HG03159 (cell line): ENCODE measurements around the gene SYNGR4.
"Not testable (repeated sequence)": the region's sequence is repeated elsewhere in the genome, so short reads cannot be mapped to it uniquely, and the experiment has no call there.

Experiments
- ATAC-seq: cut with Tn5 transposase; IDR thresholded peaks from one replicate; pipeline ENCODE4 v1.9.1; 2021; ENCODE audit warnings: mild to moderate bottlenecking, moderate library complexity; ENCODE audit not compliant: unreplicated experiment

Gene SYNGR4

DNA sequence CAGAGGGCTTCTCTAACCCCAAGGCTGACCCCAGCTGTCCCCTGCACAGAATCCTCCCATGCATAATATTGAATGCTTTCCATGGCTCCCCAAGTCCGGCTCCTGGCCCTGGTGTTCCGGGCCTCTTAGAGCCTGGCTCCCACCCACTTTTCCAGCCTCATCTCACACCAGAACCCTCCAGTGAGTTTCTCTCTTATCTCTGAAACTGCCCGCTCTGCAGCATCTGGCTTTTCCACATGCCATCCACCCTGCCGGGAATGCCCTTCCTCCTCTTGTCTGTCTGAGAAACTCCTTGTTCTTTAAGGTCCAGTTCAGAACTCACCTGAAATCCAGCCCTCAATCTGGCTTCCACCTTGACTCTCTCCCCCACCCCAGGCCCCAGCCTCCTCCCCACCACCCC, 6.8 kb downstream of the SYNGR4 start:
- no peak for ATAC-seq

DNA sequence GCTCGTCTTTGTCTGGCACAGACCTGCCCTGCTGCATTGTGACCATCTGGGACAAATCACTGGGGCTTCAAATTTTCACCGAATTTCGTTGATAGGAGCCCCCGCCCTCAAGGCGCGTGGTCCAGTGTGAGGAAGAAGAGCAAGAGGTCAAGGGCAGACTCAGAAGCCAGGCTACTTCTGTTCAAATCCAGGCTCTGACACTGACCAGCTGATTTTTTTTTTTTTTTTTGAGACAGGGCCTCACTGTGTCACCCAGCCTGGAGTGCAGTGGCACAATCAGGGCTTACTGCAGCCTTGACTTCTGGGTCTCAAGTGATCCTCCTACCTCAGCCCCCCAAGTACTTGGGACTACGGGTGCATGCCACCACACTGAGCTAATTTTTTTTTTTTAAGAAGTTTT, 7.2 kb downstream of the SYNGR4 start:
- no peak for ATAC-seq

DNA sequence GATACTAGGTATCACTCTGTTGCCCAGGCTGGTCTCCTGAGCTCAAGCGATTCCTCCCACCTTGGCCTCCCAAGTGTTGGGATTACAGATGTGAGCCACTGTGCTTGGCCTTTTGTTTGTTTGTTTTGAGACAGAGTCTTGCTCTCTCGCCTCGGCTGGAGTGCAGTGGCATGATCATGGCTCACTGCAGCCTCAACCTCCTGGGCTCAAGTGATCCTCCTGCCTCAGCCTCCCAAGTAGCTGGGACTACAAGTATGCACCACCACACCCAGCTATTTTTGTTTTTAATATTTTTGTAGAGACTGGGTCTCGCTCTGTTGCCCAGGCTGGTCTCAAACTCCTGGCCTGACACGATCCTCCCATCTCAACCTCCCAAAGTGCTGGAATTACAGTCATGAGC, 7.6 kb downstream of the SYNGR4 start:
- not testable (repeated sequence) for ATAC-seq

DNA sequence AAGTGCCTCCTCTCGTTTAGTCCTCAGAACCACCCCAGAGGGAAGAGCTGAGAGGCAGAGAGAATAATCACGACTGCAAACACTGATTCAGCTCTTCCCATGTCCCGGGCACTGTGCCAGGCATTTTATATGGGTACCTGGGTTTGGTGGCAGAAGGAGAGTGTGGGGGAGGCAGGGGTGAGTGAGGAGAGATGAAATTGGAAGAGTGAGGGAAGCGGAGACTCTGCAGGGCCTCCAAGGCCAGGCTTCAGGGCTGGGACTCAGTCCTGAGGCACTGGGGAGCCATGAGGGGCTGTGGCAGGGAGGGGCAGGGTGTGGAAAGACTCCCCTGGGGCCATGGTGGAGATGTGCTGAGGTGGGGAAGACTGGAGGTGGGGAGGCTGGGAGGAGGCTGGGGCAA, 8.7 kb downstream of the SYNGR4 start:
- ATAC-seq = no peak

DNA sequence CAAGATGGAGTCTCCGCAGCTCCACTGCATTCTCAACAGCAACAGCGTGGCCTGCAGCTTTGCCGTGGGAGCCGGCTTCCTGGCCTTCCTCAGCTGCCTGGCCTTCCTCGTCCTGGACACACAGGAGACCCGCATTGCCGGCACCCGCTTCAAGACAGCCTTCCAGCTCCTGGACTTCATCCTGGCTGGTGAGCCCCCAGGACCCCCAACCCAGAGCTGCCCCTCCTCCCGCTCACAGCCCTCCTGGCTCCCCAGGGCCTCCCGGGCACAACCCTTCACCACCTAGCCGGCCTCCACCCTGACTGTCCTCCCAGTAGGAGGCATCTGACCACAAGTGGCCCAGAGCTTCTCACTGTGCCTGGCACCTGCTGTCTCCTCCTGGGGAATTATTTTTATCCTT, 9.4 kb downstream of the SYNGR4 start:
- ATAC-seq = no peak

DNA sequence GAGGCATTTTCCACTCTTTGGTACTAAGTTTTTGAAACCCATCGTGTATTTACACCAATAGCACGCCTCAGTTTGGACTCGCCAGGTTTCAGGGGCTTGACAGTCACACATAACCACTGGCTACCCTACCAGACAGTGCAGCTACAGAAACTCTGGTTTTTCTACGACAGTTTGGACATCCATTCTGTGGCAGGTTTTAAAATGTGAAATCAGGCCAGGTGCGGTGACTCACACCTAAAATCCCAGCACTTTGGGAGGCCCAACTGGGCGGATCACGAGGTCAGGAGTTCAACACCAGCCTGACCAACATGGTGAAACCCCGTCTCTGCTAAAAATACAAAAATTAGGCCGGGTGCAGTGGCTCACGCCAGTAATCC, 14.0 kb downstream of the SYNGR4 start:
- no peak for ATAC-seq

DNA sequence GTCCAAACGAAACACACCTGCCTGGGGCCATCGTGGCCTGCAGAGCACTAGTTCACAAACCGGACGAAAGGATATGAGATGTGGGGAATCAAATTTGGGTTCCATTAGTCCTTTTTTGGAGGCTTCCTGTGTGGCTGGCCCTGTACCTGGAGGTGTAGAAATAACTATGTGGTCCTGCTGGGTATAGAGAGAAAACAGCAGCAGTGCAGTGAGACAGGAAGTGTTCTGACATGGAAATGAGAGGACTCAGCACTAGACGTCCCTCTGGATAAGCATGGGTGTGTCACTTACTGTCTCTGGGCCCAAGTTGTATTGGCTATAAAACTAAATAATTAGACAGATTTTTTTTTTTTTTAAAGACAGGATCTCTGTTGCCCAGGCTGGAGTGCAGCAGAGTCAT, 14.9 kb downstream of the SYNGR4 start:
- ATAC-seq = no peak

DNA sequence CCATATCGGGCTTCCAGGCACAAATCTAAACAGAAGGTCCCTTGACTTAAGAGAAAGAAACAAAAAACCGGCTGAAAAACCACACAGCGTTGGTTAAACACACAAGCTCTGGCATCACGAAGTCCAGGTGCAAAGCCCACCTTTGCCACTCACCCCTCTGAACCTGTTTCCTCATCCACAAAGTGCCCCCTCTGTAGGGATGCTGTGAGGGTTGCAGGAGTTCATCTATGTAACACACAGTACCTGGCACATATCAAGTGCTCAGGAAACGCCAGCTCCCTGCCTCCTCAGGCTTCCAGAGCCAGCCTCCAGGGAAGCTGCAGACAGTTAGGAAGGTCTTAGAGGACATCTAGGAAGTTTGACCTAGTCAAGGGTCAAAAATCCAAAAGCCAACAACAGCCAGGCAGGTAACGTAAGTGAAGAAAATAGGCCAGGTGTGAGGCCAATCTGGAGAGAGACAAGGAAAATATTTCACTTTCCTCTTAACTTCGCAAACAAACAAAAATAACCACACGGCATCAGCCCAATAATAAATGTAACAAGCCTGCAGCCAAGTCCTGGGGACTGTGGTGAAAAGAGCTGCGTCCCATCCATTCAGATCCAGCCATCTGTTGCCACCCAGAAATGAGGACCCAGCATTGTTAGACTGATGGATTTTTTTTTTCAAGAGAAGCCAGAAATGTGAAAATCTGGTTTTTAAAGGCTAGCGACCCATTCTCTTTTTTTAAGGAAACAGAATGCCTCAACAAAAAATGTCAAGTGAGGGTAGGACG, 17.2 kb downstream of the SYNGR4 start:
- ATAC-seq = no peak

DNA sequence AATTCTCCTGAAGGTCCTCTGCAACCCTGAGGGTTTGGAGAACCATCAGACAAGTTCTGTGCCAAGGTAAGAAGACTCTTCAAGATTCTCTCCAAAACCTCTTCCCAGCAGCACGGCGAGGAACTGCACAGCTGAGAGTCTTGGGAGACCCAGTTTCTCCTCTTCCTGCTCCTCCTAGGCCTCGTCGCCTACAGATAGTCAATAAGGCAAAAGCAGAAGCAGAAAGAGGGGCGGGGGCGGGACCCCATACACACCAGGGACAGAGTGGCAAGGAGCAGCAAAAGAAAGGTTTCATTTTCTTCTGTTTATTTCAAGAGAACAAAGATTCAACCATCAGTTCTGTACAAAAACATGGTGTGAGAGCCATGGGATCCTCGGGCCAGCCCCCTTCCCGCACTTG, 18.1 kb downstream of the SYNGR4 start:
- ATAC-seq = no peak

DNA sequence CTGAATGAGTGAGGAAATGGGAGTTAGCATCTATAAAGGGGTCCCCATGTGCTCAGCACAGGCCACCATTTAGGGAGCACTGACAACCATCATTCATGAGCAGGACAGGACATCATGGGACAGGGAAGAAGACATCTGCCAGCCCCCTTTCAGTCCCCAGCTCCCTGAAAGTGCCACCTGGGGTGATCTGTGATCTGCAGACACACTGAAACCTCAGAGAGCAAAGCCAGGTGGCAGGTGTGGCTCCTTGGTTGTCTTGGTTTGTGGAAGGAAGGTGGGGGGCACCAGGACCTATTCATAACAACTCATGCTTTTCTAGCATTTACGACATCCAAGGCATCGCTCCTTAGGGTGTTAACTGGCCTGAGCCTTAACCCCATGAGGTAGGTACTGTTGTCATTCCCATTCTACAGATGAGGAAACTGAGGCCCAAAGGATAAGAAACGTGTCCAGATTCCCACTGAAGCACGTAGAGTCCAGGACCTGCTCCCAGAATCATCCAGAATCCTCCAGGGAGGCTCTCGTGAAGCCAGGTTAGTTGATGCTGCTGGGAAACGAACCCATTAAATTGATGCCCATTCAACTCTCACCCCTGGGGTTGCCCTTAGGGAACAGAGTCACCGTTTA, 21.4 kb downstream of the SYNGR4 start:
- no peak for ATAC-seq

DNA sequence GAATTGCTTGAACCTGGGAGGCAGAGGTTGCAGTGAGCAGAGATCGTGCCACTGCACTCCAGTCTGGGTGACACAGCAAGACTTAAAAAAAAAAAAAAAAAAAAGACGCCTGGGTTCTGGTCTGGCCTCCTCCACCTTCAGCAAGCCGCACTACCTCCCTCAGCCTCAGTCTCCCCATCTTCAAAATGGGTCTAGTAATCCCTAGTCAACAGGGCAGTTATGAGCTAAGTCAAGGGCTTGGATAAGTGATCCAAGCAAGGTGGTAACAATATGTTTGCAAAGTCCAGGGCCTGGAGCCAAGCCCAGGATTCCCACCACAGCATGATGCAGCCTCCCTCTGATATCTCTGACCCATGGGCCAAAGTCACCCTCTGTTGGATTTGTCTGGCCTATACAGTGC, 22.8 kb downstream of the SYNGR4 start:
- no peak for ATAC-seq

DNA sequence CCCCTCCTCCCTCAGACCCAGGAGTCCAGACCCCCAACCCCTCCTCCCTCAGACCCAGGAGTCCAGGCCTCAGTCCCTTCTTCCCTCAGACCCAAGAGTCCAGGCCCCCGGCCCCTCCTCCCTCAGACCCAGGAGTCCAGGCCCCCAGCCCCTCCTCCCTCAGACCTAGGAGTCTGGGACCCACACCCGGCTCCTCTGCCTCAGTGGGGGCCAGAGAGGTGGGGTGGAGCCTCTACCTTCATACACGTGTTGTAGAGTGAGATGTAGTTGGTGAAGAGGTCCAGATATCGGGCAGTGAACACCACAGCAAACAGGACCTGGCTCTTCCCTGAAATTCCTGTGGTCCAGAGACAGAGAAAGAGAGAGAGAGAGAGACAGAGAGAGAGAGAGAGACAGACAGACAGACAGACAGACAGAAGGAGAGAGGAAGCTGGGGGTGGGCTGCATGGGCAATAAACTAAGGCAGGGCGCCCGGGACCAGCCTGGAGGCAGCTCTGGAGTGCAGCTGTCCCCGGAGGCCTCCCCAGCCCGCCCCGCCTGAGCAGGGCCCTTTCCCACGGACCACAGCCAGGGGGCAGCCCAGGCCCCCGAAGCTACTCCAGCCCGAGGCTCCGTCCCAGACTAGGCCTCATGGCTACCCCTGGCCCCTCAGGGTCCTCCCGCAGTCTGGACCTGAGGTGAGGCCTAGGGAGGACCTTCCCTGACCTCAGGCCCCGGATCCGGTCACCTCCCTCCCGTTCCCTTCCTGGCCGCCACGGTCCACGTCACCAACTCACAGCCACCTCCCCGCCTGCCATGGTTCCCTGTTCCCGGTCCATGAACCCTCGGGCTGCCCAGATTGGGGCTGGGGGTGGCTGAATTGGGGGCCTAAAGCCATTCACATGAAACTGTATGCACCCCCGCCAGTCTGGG, 26.3 kb downstream of the SYNGR4 start:
- ATAC-seq = peak; percentile 34

DNA sequence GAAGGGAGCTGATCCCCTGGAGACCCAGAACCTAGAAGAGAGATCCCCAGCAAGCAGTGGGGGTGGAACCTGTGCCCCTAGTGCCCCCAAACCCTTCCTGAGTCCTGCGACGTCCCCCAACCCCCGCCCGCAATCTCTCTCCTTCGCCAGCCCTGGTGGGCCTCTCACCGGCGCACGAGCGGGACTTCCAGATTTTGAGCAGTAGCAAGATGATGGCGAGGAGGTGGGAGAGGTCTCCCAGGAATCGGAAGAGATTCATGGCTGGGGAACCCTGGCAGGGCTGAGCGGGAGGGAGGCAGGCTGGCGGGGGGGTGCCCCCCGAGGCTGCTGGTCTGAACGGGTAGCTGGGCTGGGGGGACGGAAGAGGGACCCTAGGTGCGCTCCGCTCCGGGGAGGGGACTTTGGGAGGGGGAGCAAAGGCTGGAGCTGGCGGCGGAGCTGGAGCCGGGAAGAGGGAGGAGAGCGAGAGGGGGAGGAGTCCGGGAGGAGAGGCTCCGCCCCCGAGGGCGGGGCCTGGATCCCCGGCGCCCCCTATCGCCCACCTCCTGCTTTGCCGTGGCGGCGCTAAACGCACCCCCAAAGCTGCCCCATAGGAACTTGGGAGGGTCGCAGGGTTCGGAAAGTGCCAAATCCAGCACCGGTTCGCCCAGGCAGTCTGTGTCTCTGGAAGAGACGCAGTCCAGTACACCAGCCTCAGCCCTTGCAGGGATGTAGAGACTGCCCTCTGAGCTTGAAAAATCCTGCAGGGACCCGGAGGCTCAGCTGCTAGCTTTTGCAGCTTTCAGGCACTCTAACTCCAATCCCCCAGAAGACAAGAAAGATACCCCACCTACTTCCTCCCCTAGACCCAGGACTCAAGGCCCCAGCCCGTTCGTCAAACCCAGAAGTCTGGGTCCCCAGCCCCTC, 27.2 kb downstream of the SYNGR4 start, which contains the start of gene KDELR1:
TSS of gene KDELR1 (minus strand) at position 452 of the 906 bp plus-strand sequence. CDS start at position 259, 193 bp downstream.
- ATAC-seq = peak; percentile 69

DNA sequence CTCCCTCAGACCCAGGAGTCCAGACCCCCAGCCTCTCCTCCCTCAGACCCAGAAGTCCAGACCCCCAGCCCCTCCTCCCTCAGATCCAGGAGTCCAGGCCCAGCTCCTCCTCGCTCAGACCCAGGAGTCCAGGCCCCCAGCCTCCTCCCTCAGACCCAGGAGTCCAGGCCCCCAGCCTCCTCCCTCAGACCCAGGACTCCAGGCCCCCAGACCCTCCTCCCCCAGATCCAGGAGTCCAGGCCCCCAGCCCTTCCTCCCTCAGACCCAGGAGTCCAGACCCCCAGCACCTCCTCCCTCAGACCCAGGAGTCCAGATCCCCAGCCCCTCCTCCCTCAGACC, 27.8 kb downstream of the SYNGR4 start:
- ATAC-seq = not testable (repeated sequence)

DNA sequence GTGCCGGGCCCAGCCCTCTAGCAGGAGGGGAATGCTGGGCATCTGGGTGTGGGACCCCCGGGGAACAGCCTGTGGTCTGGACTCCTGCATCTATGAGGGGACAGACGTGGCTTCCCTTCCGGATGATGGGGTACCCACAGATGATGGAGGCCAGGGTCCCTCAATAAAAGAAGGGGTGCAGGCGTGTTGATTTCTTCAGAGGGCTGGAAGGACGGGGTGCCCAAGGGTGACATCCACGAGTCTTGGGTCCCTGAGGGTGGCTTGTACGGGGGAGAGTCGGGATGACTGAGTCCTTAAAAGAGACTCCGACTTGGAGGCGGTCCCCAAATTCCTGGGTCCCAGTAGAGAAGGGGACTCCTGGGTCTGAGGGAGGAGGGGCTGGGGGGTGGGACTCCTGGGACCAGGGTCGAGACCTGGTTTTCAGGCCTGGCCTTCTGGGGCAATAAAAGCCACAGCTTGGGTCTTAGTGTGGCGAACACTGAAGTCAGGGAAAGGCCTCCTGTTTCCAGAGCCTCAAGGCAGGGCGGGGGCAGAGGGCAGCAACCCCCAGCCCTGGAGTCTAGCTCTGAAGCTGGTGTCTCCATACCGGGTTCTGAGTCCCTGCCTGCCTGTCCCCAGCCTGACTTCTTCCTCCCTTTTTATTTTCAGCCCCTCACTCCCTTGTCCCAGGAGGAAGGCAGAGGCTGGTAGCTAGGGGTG, 28.8 kb downstream of the SYNGR4 start:
- no peak for ATAC-seq

DNA sequence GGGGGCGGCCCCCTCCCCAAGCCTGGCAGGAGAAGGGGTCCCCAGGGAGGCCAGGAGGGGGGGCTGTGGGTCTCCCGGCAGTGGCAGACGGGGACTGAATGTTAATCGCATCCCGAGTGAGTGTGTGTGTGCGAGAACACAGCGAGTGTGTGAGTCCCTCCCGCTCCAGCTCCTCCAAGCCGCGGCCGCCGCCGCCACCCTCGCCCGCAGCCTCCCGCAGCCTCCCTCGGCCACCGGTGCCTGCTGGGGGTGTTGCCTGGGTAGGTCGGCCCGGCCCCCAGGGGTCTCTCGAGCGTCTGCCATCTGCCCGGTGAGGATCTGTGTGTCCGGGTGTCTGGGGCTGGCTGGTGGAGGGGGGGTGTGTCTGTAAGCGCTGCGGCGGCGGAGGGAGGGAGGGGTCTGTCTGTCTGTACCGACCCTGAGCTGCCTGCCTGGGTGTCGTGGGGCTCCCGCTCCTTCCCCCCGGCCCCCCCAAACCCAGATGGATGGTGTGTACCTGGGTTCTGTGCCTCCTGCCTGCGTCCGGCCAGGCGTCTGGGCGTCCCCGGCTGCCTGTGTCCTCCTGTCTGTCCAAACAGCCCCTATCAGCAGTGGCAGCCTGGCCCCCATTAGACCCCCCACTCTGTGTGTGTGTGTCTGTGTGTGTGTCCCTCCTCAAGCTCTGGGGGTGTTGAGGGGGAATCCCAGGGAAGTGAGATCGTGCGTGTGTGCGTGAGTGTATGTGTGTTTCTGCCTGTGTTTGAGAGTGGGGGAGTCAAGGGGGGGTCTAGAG, 29.6 kb downstream of the SYNGR4 start, which contains the start of gene GRIN2D:
TSS of gene GRIN2D (plus strand) at position 110 of the 772 bp plus-strand sequence. CDS start 4,725 bp downstream, outside the sequence.
- no peak for ATAC-seq

DNA sequence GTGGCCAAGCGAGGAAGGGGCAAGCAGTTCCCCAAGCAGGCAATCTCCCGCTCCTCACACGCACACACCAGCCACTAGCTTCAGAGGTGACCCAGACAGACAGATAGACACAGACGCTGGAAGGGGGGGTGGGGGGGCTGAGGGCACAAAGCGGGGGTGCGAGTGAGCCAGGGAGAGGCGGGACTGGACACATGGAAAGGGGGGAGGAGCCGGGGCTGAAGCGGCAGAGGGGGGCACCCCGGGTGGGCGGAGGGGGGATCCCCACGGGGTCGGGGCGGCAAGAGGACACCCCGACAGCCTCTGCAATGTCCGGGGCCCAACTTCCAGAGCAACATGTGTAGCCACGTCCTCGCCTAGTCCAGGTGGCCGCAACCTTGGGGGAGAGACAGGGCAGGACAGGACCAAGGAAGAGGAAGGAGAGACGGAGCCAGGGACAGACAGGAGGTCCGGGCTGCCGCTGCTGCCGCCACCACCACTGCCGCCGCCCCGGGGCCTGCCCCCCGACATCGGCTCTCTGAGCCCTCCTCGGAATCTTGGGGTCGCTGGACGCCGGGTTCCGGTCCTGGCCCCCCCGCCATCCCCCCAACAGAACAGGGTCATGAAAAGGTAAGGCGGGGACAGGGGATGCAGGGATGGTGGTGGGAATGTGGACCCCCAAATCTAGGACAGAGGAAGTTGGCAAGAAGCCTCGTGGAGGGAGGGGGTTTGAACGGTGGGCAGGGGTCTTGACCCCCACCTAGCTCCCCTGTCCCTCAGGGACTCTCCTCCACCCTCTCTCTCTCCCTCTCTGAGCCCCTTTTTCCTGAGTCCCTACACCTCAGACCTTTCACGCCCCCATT, 30.4 kb downstream of the SYNGR4 start:
- ATAC-seq = no peak

DNA sequence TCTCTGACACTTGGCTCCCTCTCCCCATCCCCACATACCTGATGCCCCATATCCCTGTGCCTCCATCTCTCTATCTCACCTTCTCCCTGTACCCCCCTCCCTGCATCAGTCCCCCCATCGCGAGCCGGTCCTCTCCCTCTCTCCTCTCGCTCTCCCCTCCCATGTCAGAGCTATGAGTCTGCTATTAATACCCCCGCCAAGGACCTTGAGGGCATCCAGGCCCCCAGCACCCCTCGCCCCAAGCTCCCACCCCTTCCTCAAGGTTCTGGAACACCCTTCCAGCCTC, 30.9 kb downstream of the SYNGR4 start:
- ATAC-seq = no peak
